Measurements from ENCODE around the gene NXT1. TPM values are rescaled to one million over a fixed set of nuclear protein-coding genes. Genes with fewer than 3 reads are reported as not detected.

Gene NXT1
- total and polyA plus RNA-seq, 5 experiments from 2014 or later: 20.5 to 65.1 (median 60.3) TPM

DNA sequence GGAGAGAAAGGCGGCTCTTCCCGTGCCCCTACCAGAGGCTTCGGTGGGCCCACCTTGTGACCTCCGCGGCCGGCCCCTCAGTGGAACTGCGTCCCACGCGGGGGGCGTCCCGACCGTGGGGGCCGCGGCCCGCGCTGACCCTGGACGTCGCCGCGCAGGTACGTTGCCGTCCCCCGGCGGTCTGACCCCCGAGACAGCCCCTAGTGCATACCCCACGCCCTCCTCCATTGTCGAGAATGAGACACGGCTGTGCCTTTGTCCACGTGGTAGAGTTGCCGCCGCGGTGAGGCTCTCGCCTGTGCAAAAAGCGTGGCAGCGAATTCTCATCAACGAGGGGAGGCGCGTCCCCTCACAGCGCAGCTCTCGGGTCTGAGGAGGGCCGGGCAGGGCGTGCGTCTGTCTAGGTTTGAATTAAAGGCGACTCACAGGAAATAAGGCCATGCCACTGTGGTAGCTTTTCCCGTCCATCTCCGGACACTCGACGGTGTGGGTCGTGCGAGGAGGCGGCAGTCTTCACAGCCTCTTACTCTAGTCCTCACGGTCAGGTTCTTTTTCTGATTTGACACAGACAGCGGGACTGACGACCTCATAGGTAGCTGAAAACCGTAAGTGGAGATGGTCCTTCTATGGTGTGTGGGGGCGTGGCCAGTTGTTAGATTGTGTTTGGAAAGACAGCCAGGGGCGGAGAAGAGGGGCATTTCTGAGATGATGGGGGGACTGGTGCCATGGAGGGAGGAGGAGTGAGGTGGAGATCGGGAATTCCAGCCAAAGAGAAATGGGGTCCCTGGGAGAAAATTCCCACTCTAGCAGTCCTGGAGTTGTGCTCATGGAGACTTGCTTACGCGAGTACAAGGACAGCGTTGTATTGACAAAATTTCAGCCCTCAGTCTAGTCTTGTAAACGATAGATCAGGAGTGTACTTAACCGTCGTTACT lies 580 bp downstream of the NXT1 start:
- Mint-ChIP-seq H3K4me3 (peak overlapping the region; percentile 88 to 100 (median 99)), H3K36me3 (peaks cover 0 to 21% (median 0%) of the 10 kb centered on the region in 3 donors), H3K9me3 (no peaks in the 10 kb centered on the region), H3K4me1 (peaks cover 16 to 38% (median 32%) of the 10 kb centered on the region in 4 donors), H3K27ac (peak overlapping the region; percentile 82 to 100 (median 100)), H3K27me3 (no peaks in the 10 kb centered on the region)
- ATAC-seq (peak; percentile 40 to 41), DNase-seq (peak; percentile 40 to 80 (median 64))
- POLR2A ChIA-PET: interaction anchor here (1.0 to 4.8 kb wide), 6 partner anchors 10 to 105 kb away, joined by 3 to 124 read pairs (median 4); partner anchors contain the start of genes GZF1 and NAPB

DNA sequence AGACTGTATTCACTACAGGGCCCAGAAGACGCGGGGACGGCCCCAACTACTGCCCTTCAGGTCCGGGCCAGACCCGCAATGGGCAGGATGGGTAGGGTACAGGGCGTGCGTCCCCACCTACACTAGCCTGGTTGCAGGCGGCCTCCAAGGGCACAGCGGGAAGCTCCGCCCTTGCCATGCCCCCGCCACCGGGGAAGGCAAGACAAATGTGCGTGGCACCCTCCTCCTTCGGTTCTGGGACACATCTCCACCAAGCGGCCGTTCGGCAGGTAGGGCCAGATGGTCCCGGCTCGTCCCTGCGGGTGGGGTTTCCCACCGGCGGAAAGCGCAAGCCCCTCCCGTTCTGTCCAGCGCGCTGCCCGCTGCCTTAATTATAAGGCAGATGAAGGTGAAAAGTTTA lies 5.6 kb downstream of the NXT1 start:
- peaks cover 0 to 21% (median 0%) of the 10 kb centered on the region in 3 donors for H3K36me3 Mint-ChIP-seq
- POLR2A ChIA-PET: interaction anchor here (1.3 kb wide), 1 partner anchor 65 kb away, joined by 3 read pairs; the partner anchor contains the start of gene NAPB
- H3K27ac Mint-ChIP-seq: peak overlapping the region in 3 of 10 donors; percentile 44 to 77 (median 77)
- no peaks in the 10 kb centered on the region for H3K9me3 Mint-ChIP-seq
- ATAC-seq (no peak), DNase-seq (no peak)
- H3K4me3 Mint-ChIP-seq: peak overlapping the region in 1 of 10 donors; percentile 12
- H3K4me1 Mint-ChIP-seq: peaks cover 13 to 56% (median 35%) of the 10 kb centered on the region in 4 donors
- H3K27me3 Mint-ChIP-seq: no peaks in the 10 kb centered on the region

DNA sequence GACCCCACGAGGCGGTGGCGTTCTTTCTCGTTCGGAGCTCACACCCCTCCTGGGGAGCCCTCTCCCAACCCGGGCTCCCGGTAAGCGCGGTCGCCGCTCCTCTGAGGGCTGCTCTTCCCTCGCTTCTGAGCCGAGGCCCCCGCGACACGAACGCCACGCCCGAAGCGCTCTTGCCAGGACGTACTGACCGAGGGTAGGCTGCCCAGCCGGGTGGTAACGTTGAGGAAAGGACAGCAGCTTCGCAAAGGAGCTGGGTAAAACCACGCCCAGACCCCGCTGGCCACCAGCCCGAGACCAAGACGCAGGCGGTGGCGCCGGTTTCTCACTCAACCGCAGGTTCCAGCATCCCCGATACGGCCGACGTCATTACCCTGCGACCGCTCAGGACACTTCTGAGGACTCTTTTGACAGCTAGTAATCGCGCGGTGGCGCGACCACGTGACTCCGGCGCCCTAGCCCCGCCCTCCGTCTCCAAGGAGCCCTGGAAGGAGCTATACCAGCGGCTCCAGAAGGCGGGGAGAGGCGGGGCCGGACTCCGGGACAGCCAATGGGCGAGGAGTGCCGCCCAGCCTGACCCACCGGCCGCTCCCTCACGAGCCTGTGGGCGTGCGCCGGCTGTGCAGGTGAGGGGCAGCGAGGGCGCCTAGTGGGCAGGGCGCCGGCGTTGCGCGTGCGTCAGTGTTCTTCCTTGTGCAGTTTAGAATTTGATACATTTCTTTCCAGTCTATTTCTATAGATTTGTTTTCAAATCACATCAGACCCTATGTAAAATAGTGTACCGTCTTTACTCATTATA lies 7.4 kb downstream of the NXT1 start:
- Mint-ChIP-seq H3K27ac (peak overlapping the region; percentile 85 to 99 (median 98)), H3K36me3 (peaks cover 0 to 21% (median 0%) of the 10 kb centered on the region in 3 donors), H3K27me3 (peaks cover 0 to 1% (median 0%) of the 10 kb centered on the region in 5 donors), H3K9me3 (no peaks in the 10 kb centered on the region), H3K4me1 (peaks cover 8 to 46% (median 28%) of the 10 kb centered on the region in 4 donors), H3K4me3 (peak overlapping the region; percentile 89 to 96 (median 94))
- POLR2A ChIA-PET: interaction anchor here (1.0 to 7.3 kb wide), 3 partner anchors 7 to 1700 kb away, joined by 6 to 124 read pairs (median 14); partner anchors contain the start of genes ACSS1, NAPB and NXT1
- ATAC-seq (peak; percentile 72 to 75), DNase-seq (peak; percentile 96 to 100 (median 100))

DNA sequence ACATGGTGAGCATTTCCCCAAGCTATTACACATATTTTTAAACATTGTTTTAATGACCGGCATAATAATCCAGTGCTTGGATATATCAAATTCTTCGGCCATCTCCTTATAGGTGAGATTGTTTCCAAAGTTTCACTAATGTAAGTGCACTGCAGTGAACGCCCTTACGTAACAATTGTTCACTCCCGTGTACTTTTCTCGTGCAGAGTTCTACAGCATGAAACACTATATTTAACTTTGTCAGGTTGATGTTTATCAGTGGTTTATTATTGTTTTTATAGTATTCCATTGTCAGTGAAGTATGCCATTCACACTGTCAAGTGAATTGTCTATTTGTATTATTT lies 7.9 kb downstream of the NXT1 start:
- POLR2A ChIA-PET: interaction anchor here (1.0 to 7.3 kb wide), 3 partner anchors 8 to 1700 kb away, joined by 6 to 124 read pairs (median 14); partner anchors contain the start of genes ACSS1, NAPB and NXT1
- Mint-ChIP-seq H3K4me3 (peak overlapping the region; percentile 89 to 96 (median 94)), H3K36me3 (peaks cover 0 to 21% (median 0%) of the 10 kb centered on the region in 3 donors), H3K4me1 (peaks cover 14 to 48% (median 32%) of the 10 kb centered on the region in 4 donors), H3K27me3 (peaks cover 0 to 1% (median 0%) of the 10 kb centered on the region in 5 donors), H3K9me3 (no peaks in the 10 kb centered on the region), H3K27ac (peak overlapping the region; percentile 82 to 99 (median 98))
- ATAC-seq (no peak), DNase-seq (no peak)

DNA sequence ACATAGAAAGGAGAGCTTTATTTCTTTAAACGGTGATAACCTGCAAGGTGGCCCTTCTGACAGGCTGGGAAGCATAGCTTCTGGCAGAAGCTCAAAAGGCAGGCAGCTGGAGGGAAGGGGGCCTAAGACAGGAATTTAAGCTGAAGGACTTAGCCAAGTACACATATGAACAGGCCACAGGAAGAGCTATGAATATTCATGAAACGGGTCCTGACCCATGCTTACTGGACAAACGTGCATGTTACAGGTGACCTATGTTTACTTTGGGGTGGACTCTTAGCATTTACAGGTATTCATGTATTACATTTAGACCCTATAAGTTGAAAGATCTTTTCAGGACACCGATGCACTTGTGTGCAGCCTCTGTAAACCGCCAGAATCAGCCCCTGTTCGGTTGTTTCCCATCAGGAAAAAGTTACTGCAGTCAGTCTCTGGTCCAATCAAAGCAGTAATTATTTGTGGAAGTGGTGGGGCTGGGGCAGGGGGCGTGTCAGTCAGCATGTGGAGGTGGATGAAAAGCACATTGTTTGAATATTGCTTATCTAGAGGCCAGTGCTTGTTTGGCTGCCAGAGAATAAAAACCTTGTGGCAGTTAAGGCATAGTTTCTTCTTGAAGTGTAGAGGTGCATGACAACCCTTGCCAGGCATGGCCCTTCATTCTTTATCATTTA lies 8.5 kb downstream of the NXT1 start:
- Mint-ChIP-seq H3K27me3 (peaks cover 0 to 1% (median 0%) of the 10 kb centered on the region in 5 donors), H3K36me3 (peaks cover 0 to 16% (median 0%) of the 10 kb centered on the region in 3 donors), H3K9me3 (no peaks in the 10 kb centered on the region), H3K4me3 (peak overlapping the region in 9 of 10 donors; percentile 6 to 96 (median 93)), H3K27ac (peak overlapping the region; percentile 82 to 99 (median 98)), H3K4me1 (peaks cover 14 to 49% (median 36%) of the 10 kb centered on the region in 4 donors)
- DNase-seq (no peak), ATAC-seq (no peak)
- POLR2A ChIA-PET: interaction anchor here (2.2 to 7.3 kb wide), 2 partner anchors 8 to 62 kb away, joined by 14 to 124 read pairs; partner anchors contain the start of genes NAPB and NXT1

DNA sequence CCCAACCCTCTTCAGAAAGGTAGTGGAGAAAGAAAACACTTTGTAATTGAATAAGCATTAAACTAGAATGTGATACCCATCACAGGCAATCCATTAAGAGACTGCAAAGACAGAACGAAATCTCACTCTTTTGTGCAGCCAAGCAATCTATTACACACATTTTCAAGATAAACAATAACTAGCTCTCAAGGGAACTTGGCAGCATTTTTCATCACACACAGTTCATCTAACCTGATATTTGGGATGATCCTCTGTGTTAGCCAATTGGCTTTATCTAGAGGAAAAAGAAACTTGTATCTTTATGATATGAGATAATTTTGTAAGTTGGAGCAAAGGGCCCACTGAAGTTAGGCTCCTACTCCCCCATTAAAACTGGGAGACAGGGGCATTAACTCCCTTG lies 9.9 kb downstream of the NXT1 start:
- Mint-ChIP-seq H3K4me1 (peaks cover 23 to 59% (median 49%) of the 10 kb centered on the region in 4 donors), H3K36me3 (peaks cover 0 to 11% (median 10%) of the 10 kb centered on the region in 3 donors), H3K27me3 (peaks cover 0 to 1% (median 0%) of the 10 kb centered on the region in 5 donors), H3K4me3 (peak overlapping the region in 9 of 10 donors; percentile 78 to 90 (median 87)), H3K27ac (peak overlapping the region; percentile 91 to 97 (median 94)), H3K9me3 (no peaks in the 10 kb centered on the region)
- ATAC-seq: no peak
- POLR2A ChIA-PET: interaction anchor here (1.6 to 7.3 kb wide), 3 partner anchors 10 to 96 kb away, joined by 3 to 124 read pairs (median 11); partner anchors contain the start of genes NAPB and NXT1
- no peak for DNase-seq

DNA sequence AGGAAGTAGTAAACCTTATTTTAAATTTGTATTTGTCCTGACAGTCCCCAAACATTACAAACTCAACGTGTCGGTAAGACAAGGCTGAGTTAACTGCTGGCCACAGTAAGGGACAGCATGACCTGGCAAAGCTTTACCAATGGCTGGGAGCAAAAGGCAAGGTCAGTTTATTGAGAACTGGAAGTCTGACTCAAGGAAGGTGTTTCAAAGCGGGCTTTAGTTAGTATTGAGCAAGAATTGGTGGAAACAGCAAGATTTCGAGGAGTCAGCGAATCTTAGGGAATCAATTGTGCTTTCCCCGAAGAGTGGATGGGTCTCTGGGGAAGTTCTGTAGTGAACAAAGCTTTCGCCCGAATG lies 10.5 kb downstream of the NXT1 start:
- H3K36me3 Mint-ChIP-seq: peaks cover 0 to 11% (median 10%) of the 10 kb centered on the region in 3 donors
- H3K27ac Mint-ChIP-seq: peak overlapping the region; percentile 91 to 97 (median 94)
- ATAC-seq (no peak), DNase-seq (peak in 1 of 10 donors; percentile 15)
- H3K27me3 Mint-ChIP-seq: peaks cover 0 to 1% (median 0%) of the 10 kb centered on the region in 5 donors
- no peaks in the 10 kb centered on the region for H3K9me3 Mint-ChIP-seq
- peaks cover 26 to 62% (median 52%) of the 10 kb centered on the region in 4 donors for H3K4me1 Mint-ChIP-seq
- POLR2A ChIA-PET: interaction anchor here (1.6 to 7.3 kb wide), 3 partner anchors 10 to 95 kb away, joined by 3 to 124 read pairs (median 11); partner anchors contain the start of genes NAPB and NXT1
- H3K4me3 Mint-ChIP-seq: peak overlapping the region; percentile 78 to 90 (median 87)

DNA sequence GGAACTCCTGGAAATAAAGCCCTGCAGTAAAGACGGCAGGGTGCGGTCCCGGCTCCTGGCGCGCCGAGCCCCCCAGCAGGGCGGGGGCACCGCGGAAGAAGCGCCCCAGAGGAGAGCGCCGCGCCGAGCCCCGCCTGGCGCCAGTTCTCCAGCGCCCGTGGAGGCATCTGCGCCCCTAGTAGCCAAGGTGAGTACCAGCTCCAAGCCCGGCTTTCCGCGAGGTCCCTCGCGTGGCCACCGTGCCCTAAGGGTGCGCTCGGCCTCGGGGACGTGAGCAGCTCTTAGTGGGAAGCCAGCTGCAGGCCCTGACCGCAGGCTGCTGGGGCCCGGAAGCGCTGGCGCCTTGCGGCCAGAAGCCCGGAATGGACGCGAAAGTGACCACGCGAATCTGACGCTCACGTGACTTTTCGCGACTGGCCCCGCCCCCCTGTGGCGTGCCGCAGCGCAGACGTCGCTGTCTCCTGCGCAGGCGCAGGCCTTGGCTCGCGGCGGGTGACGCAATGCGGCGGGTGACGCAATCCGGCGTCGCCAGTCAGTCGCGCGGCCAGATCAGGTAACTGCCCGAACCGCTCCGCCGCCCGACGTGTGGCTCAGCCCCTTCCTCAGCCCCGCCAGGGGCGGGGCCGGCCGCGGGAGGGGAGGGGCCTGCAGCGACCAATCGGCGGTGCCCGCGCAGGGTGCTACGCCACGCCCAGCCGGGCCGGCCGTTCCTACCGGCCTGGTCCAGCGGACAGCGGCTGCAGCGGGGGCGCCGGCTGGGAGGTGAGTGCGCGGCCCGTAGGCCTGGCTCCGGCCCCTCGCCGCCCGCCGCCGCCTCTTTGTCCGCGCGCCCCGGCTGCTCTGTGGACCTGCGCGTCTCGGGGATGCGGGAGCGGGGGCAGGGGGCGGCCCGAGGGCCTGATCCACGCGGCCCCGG lies 11.1 kb downstream of the NXT1 start, which contains the start of gene GZF1:
GZF1 (plus strand) TSS at position 707 of the 916 bp plus-strand sequence. CDS start 2,202 bp downstream, outside the sequence.
- Mint-ChIP-seq H3K4me1 (peaks cover 28 to 67% (median 59%) of the 10 kb centered on the region in 4 donors), H3K4me3 (peak within 1 kb of the TSS; percentile 86 to 97 (median 94)), H3K36me3 (peaks cover 0 to 14% (median 12%) of the 10 kb centered on the region in 3 donors), H3K27ac (peak within 1 kb of the TSS; percentile 91 to 98 (median 96)), H3K27me3 (peaks cover 0 to 1% (median 0%) of the 10 kb centered on the region in 5 donors), H3K9me3 (no peaks in the 10 kb centered on the region)
- ATAC-seq (peak; percentile 74 to 77), DNase-seq (peak; percentile 96 to 99 (median 98))
- POLR2A ChIA-PET: interaction anchor here (1.6 to 7.3 kb wide), 3 partner anchors 11 to 94 kb away, joined by 3 to 124 read pairs (median 11); partner anchors contain the start of genes NAPB and NXT1

DNA sequence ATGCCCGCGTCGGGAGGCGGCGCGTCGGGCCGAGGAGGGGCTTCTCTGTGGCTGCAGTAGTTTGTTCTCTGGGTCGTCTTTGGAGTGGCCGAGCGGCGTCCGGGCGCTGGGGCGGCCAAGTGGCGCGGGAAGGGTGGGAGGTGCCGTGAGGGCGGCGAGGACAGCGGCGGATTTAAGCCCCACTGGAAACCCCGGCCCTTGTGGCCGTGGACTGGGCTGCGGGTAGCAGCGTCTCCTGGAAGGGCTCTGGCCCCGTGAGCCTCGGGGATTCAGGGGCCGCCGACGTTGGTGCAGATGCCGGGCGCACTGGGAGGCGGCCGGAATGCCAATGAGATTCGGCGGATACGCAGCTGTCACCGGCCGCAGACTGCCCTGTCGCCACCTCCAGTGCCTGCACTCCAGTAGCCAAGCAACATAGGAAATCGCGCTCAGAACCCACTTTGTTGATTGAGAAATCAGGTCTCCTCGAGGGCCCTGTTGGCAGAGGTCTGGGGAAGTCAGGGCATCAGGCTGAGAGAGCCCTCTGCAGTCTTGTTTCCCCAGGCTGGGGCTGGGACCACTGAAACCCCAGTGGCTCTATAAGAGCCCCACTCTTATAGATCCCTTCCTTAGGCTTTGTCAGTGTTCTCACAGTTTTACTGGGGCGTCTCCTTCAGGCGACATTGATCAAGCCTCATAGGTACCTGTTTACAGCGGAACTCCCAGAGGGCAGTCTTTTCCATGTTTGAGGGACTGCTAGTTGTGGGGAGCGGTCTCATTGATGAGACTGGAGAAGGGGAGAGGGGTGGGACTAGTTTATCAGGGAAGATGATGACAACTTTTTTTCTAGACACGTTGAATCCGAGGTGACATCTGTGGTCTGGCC lies 12.0 kb downstream of the NXT1 start:
- peaks cover 31 to 66% (median 61%) of the 10 kb centered on the region in 4 donors for H3K4me1 Mint-ChIP-seq
- peak in 7 of 10 donors; percentile 13 to 36 (median 27) for DNase-seq
- H3K27ac Mint-ChIP-seq: peak overlapping the region; percentile 79 to 98 (median 95)
- H3K36me3 Mint-ChIP-seq: peaks cover 0 to 15% (median 13%) of the 10 kb centered on the region in 3 donors
- H3K4me3 Mint-ChIP-seq: peak overlapping the region; percentile 85 to 97 (median 94)
- ATAC-seq: no peak
- POLR2A ChIA-PET: interaction anchor here (2.6 to 7.3 kb wide), 2 partner anchors 12 to 58 kb away, joined by 11 to 124 read pairs; partner anchors contain the start of genes NAPB and NXT1
- H3K27me3 Mint-ChIP-seq: peaks cover 0 to 1% (median 0%) of the 10 kb centered on the region in 5 donors
- no peaks in the 10 kb centered on the region for H3K9me3 Mint-ChIP-seq
